IMR-90 (cell line): ENCODE measurements around the gene KMT2C. TPM values are rescaled to one million over a fixed set of nuclear protein-coding genes. Genes with fewer than 3 reads are reported as not detected.

Source experiments
- ATAC-seq: fragments of 200-7000 bp; cut with Tn5 transposase; 2 replicates; pipeline ENCODE4 v1.9.1; 2020; ENCODE audit warnings: low read depth, mild to moderate bottlenecking, moderate library complexity
- BruUV-seq: library from RNA; stranded (reverse); fragments of 400-500 nt; replicated peaks from 2 replicates; lab custom pipeline; 2021; lab: Mats Ljungman, UMichigan
- CTCF ChIA-PET: fragments of 300-600 bp; formaldehyde crosslinking; extraction: SDS; loops from one replicate; lab custom pipeline; 2021; ENCODE audit warnings: antibody characterized with exemption; lab: Yijun Ruan, JAX
- POLR2A ChIA-PET: fragments of 300-600 bp; sonication (Branson Sonifier 250); formaldehyde crosslinking; loops from one replicate; lab custom pipeline; 2022; ENCODE audit warnings: antibody characterized with exemption; ENCODE audit not compliant: unreplicated experiment; lab: Charles Lee
- DNase-seq: peaks from one replicate; pipeline ENCODE4 v3.0.0; 2013
- H2AFZ ChIP-seq: replicated peaks from 2 replicates; pipeline ENCODE3; 2013; ENCODE audit warnings: low read length, mild to moderate bottlenecking; ENCODE audit not compliant: poor library complexity
- H2AK5ac ChIP-seq: 2 replicates; pipeline ENCODE4 v1.6.1; 2013; ENCODE audit warnings: low read depth, low read length, inconsistent platforms
- H2AK9ac ChIP-seq: replicated peaks from 2 replicates; pipeline ENCODE3; 2013; ENCODE audit warnings: mild to moderate bottlenecking, low read depth, low read length, moderate library complexity; ENCODE audit not compliant: poor library complexity
- H2BK120ac ChIP-seq: 2 replicates; pipeline ENCODE4 v1.6.1; 2013; ENCODE audit warnings: low read depth, low read length, inconsistent platforms
- H2BK15ac ChIP-seq: 3 replicates; pipeline ENCODE4 v1.6.1; 2013; ENCODE audit warnings: low read depth, low read length, inconsistent platforms
- H2BK20ac ChIP-seq: 2 replicates; pipeline ENCODE4 v1.6.1; 2013; ENCODE audit warnings: low read depth, mild to moderate bottlenecking, inconsistent platforms, low read length, moderate library complexity
- H2BK5ac ChIP-seq: 2 replicates; pipeline ENCODE4 v1.6.1; 2013; ENCODE audit warnings: mild to moderate bottlenecking, low read depth, low read length, inconsistent platforms; ENCODE audit not compliant: poor library complexity, severe bottlenecking
- H3K14ac ChIP-seq: replicated peaks from 2 replicates; pipeline ENCODE4 v1.6.1; 2013; ENCODE audit warnings: low read depth, low read length, inconsistent platforms
- H3K18ac ChIP-seq: 2 replicates; pipeline ENCODE4 v1.6.1; 2013; ENCODE audit warnings: low read depth, low read length, control low read depth
- H3K23ac ChIP-seq: 2 replicates; pipeline ENCODE4 v1.6.1; 2013; ENCODE audit warnings: low read depth, low read length, inconsistent platforms
- H3K27ac ChIP-seq: 2 replicates; pipeline ENCODE4 v1.5.1; 2013; ENCODE audit warnings: mild to moderate bottlenecking, control low read depth, low read length; ENCODE audit not compliant: insufficient read depth
- H3K27me3 ChIP-seq: 2 replicates; pipeline ENCODE4 v1.6.1; 2013; ENCODE audit warnings: low read length; ENCODE audit not compliant: control insufficient read depth, insufficient read depth
- H3K36me3 ChIP-seq: 2 replicates; pipeline ENCODE4 v1.6.1; 2013; ENCODE audit warnings: low read length, mixed read lengths; ENCODE audit not compliant: control insufficient read depth, insufficient read depth
- H3K4ac ChIP-seq: 2 replicates; pipeline ENCODE4 v1.6.1; 2013; ENCODE audit warnings: low read depth, low read length, inconsistent platforms
- H3K4me1 ChIP-seq: 2 replicates; pipeline ENCODE4 v1.6.1; 2013; ENCODE audit warnings: low read length, mixed read lengths; ENCODE audit not compliant: control insufficient read depth, insufficient read depth
- H3K4me2 ChIP-seq: 2 replicates; pipeline ENCODE4 v1.6.1; 2013; ENCODE audit warnings: low read depth, mild to moderate bottlenecking, control low read depth, low read length, moderate library complexity
- H3K4me3 ChIP-seq: 2 replicates; pipeline ENCODE4 v1.5.1; 2013; ENCODE audit warnings: low read depth, mild to moderate bottlenecking, control low read depth, low read length, moderate library complexity; ENCODE audit not compliant: insufficient read depth
- H3K56ac ChIP-seq: 2 replicates; pipeline ENCODE4 v1.6.1; 2013; ENCODE audit warnings: low read length, inconsistent platforms; ENCODE audit not compliant: insufficient read depth; ENCODE audit errors: extremely low read depth
- H3K79me1 ChIP-seq, 2 experiments: 2 replicates each; pipeline ENCODE4 v1.6.1; 2013; ENCODE audit warnings: low read length in 2 of 2, inconsistent platforms in 1 of 2, low read depth in 1 of 2
- H3K9ac ChIP-seq: 2 replicates; pipeline ENCODE4 v1.6.1; 2013; ENCODE audit warnings: low read depth, low read length, control low read depth
- H3K9me1 ChIP-seq: 2 replicates; pipeline ENCODE4 v1.6.1; 2013; ENCODE audit warnings: low read length, inconsistent platforms; ENCODE audit not compliant: insufficient read depth
- H3K9me3 ChIP-seq: 2 replicates; pipeline ENCODE4 v1.6.1; 2013; ENCODE audit warnings: low read length; ENCODE audit not compliant: control insufficient read depth, insufficient read depth
- H4K20me1 ChIP-seq: 2 replicates; pipeline ENCODE4 v1.6.1; 2013; ENCODE audit warnings: low read length, inconsistent platforms; ENCODE audit not compliant: insufficient read depth
- H4K5ac ChIP-seq: 2 replicates; pipeline ENCODE4 v1.6.1; 2013; ENCODE audit warnings: mild to moderate bottlenecking, low read depth, low read length, control low read depth
- H4K8ac ChIP-seq, 2 experiments: 2 replicates each; pipeline ENCODE4 v1.6.1; 2013; ENCODE audit warnings: low read depth in 2 of 2, low read length in 2 of 2, control low read depth in 1 of 2, inconsistent platforms in 1 of 2
- H4K91ac ChIP-seq: 2 replicates; pipeline ENCODE4 v1.6.1; 2013; ENCODE audit warnings: low read depth, low read length, inconsistent platforms; ENCODE audit not compliant: insufficient read depth
- BHLHE40 ChIP-seq: fragments of 150-350 bp; IDR thresholded peaks from 2 replicates; pipeline ENCODE4 v1.6.1; 2016; ENCODE audit warnings: mild to moderate bottlenecking, low read depth, low read length
- MAFK ChIP-seq: IDR thresholded peaks from 2 replicates; pipeline ENCODE4 v1.6.1; 2012; ENCODE audit warnings: low read depth, low read length, improper control_type of control experiment
- MXI1 ChIP-seq: IDR thresholded peaks from 2 replicates; pipeline ENCODE4 v1.6.1; 2012; ENCODE audit warnings: low read depth, mild to moderate bottlenecking, low read length, moderate library complexity, borderline replicate concordance
- RAD21 ChIP-seq: IDR thresholded peaks from 2 replicates; pipeline ENCODE4 v1.6.1; 2012; ENCODE audit warnings: low read length, improper control_type of control experiment
- WGBS, 2 experiments: methylation state at CpG; one replicate each; pipeline versions ENCODE4 v1.1.5 to v1.1.7; 2013; ENCODE audit warnings: missing lambda C conversion rate in 2 of 2; ENCODE audit not compliant: insufficient read length in 1 of 2; ENCODE audit errors: extremely low coverage in 2 of 2; 5-methylcytosine and 5-hydroxymethylcytosine counted together
- dilution Hi-C: fragments of 300-500 bp; cut with HindIII; formaldehyde crosslinking; loops from one replicate; pipeline ENCODE4 v1.14.3; 2018; ENCODE audit warnings: low sequenced_read_pairs; ENCODE audit not compliant: unreplicated experiment
- in situ Hi-C: fragments of 300-500 bp; cut with MboI; formaldehyde crosslinking; loops from 3 replicates; pipeline ENCODE4 v1.14.3; 2019; ENCODE audit warnings: low sequenced_read_pairs, inconsistent platforms, mixed read lengths
- intact Hi-C: fragments of 100-400 bp; cut with micrococcal nuclease; formaldehyde crosslinking; loops from 2 replicates; pipeline ENCODE4 v1.10.0; 2022
- polyA plus RNA-seq, 3 experiments: library from polyadenylated mRNA; depleted of rRNA; stranded (reverse); fragments of >200 nt; gene quantifications; 2 replicates each; pipeline ENCODE4 v1.2.3, GENCODE V29; 2012; ENCODE audit warnings: low replicate concordance in 1 of 3
- total RNA-seq: library from RNA; depleted of rRNA; stranded (reverse); fragments of >200 nt; gene quantifications from 2 replicates; pipeline ENCODE4 v1.2.3, GENCODE V29; 2012

KMT2C gene
- total and polyA plus RNA-seq, 2 of the 4 experiments (the other 2 are of a cell fraction), result 8.0 to 23.3 TPM

- H3K18ac ChIP-seq, result no peak overlapping the region
- H3K23ac ChIP-seq, result no peak overlapping the region
- BruUV-seq, result no TSS peak
- peaks cover 2% of the 10 kb centered on the region; the same call in 1 of the 2 replicates for H3K4me1 ChIP-seq
- no CpG with 5 or more reads among the region's 2 CpGs for WGBS, 2 experiments
- no peak overlapping the region for H4K5ac ChIP-seq
- no peak overlapping the region for H3K14ac ChIP-seq
- no peaks in the 10 kb centered on the region for H3K9me3 ChIP-seq
- no peak overlapping the region for H2BK15ac ChIP-seq
- no peak overlapping the region for H2BK120ac ChIP-seq
- H2BK20ac ChIP-seq, result no peak overlapping the region
- no peak overlapping the region for H3K4me3 ChIP-seq
- H2BK5ac ChIP-seq, result no peak overlapping the region
- H3K56ac ChIP-seq, result no peak overlapping the region
- TF ChIP-seq RAD21, result no peak
- TF ChIP-seq MXI1, result no peak
- no peak for TF ChIP-seq BHLHE40
- no peak for TF ChIP-seq MAFK
- H3K9me1 ChIP-seq, result peaks cover 7% of the 10 kb centered on the region; the same call in 1 of the 2 replicates
- H3K27me3 ChIP-seq, result no peaks in the 10 kb centered on the region
- no peak overlapping the region for H3K27ac ChIP-seq
- dilution Hi-C loops, result no loop called here
- H3K4me2 ChIP-seq, result no peak overlapping the region
- no peak overlapping the region for H2AK5ac ChIP-seq
- H4K8ac ChIP-seq, result no peak overlapping the region
- H3K4ac ChIP-seq, result no peak overlapping the region
- ATAC-seq (no peak), DNase-seq (no peak)
- peaks cover 11% of the 10 kb centered on the region for H3K36me3 ChIP-seq
- in situ Hi-C loops, result loop anchor here (10.0 to 25.0 kb wide), 2 partner anchors 342 to 479 kb away; partner anchors contain the start of gene XRCC2
- H3K9ac ChIP-seq, result no peak overlapping the region
- peaks cover 22 to 68% of the 10 kb centered on the region in 2 experiments for H3K79me1 ChIP-seq
- no peak overlapping the region for H2AFZ ChIP-seq
- CTCF ChIA-PET, result no interaction called here
- H4K20me1 ChIP-seq, result peaks cover 28% of the 10 kb centered on the region
- intact Hi-C loops, result no loop called here
- no peak overlapping the region for H4K91ac ChIP-seq
- no peak overlapping the region for H2AK9ac ChIP-seq
- POLR2A ChIA-PET, result no interaction called here
Measured at GRCh38 chr7:152333134-152333533, 102.7 kb downstream of the KMT2C start.
